H1 (cell line): ENCODE data around the gene SRRT. TPM values are rescaled to one million over a fixed set of nuclear protein-coding genes. Genes with fewer than 3 reads are reported as not detected.

Source experiments
- CTBP2 ChIP-seq: IDR thresholded peaks from 2 replicates; pipeline ENCODE4 v1.7.0; 2011; ENCODE audit warnings: borderline replicate concordance, mild to moderate bottlenecking, moderate library complexity, mixed read lengths, low read length; ENCODE audit not compliant: insufficient read depth, insufficient read length
- EZH2 ChIP-seq: fragments of 200-600 bp; sonication (generic); IDR thresholded peaks from 2 replicates; pipeline ENCODE4 v1.7.1; 2012; ENCODE audit warnings: low read depth, mild to moderate bottlenecking, moderate library complexity, low read length, inconsistent platforms; ENCODE audit not compliant: severe bottlenecking
- SP2 ChIP-seq: IDR thresholded peaks from 2 replicates; pipeline ENCODE4 v1.6.1; 2012; ENCODE audit warnings: mild to moderate bottlenecking, low read length, inconsistent platforms
- TBP ChIP-seq: IDR thresholded peaks from 2 replicates; pipeline ENCODE4 v1.6.1; 2011; ENCODE audit warnings: low read depth, low read length, improper control_type of control experiment
- polyA plus RNA-seq, 7 experiments: library from polyadenylated mRNA; depleted of rRNA in 3 of 7; stranded (reverse) in 5 of 7; unstranded in 2 of 7; fragments of >200 nt in 5 of 7; fragments of 200-250 nt in 2 of 7; gene quantifications; 1 replicate in 5 of 7; 2 replicates in 1 of 7; 4 replicates in 1 of 7; pipeline versions ENCODE4 v1.2.1 to v1.2.3, GENCODE V29; 2011 to 2013; ENCODE audit warnings: missing spikeins in 2 of 7, mixed read lengths in 2 of 7
- total RNA-seq: library from RNA; stranded (reverse); fragmentation: NEBNext Ultra II Directional; extraction: Animal tissue kit (Norgen Biotek cat#: 25700); gene quantifications from 2 replicates; pipeline ENCODE4 v1.2.1, GENCODE V29; 2021

The SRRT gene
- total and polyA plus RNA-seq, 2 of the 8 experiments (the other 6 are each of a cell fraction or from before 2014, with no cell fraction given) = 66.7 to 237 TPM

DNA sequence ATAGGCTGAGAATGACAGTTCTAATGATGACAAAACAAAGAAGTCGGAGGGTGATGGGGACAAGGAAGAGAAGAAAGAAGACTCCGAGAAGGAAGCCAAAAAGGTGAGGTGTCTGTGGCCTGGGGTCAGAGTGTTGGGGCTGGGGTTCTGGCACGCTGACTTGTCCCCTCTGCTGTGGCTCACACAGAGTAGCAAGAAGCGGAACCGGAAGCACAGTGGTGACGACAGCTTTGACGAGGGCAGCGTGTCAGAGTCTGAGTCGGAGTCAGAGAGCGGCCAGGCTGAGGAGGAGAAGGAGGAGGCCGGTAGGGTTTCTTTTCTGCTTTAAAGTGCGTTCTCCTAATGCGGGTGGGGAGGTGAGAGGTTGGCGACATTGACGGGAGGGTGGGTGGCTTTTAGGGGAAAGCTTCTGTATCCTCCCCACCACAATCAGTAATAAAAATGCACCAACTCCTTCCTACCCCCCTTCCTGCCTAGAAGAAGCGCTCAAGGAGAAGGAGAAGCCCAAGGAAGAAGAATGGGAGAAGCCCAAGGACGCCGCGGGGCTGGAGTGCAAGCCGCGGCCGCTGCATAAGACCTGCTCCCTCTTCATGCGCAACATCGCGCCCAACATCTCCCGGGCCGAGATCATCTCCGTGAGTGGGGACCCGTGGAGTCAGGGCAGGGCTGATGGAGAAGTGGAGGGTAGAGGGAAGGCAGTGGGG, 10.0 kb downstream of the SRRT start (continued):
- no peak for TF ChIP-seq TBP
- TF ChIP-seq SP2 = no peak
- TF ChIP-seq CTBP2 = no peak
- no peak for TF ChIP-seq EZH2
